ENCODE results near the gene AHCTF1. TPM values are rescaled to one million over a fixed set of nuclear protein-coding genes. Genes with fewer than 3 reads are reported as not detected.

The AHCTF1 gene
- total RNA-seq = 22.3 and 30.6 TPM in 2 replicates
- polyA plus RNA-seq = 15.8 and 17.5 TPM in 2 replicates
- 11.6 and 12.7 TPM in 2 replicates for polyA plus RNA-seq (2012)
- polyA minus RNA-seq (ENCODE audit: low replicate concordance) = 3.2 and 3.3 TPM in 2 replicates

- Histone ChIP-seq H3K27me3 (ENCODE audit: control insufficient read depth, insufficient read depth, low read length) (no peaks in the 10 kb centered on the region), H3K27ac (ENCODE audit: insufficient read depth, low read length) (peak within 1 kb of the TSS; percentile 80), H3K4me2 (ENCODE audit: extremely low read depth, insufficient read depth, low read length) (peak within 1 kb of the TSS; percentile 71), H3K36me3 (ENCODE audit: control insufficient read depth, insufficient read depth, low read length) (peaks cover 1% of the 10 kb centered on the region), H3K4me1 (ENCODE audit: control insufficient read depth, extremely low read depth, insufficient read depth, low read length) (no peaks in the 10 kb centered on the region), H3K4me3 (replicated peaks in 1 of 4; ENCODE audit: control extremely low read depth in 1 of 4, insufficient read depth in 1 of 4, low read depth in 3 of 4, low read length in 4 of 4) (peak within 1 kb of the TSS; percentile 82 to 89 (median 86)), H3K9me3 (ENCODE audit: control insufficient read depth, insufficient read depth, low read depth, low read length) (no peaks in the 10 kb centered on the region), H3K9ac (ENCODE audit: insufficient read depth, low read length) (peak within 1 kb of the TSS; percentile 88), H3K79me2 (ENCODE audit: control insufficient read depth, insufficient read depth, low read length) (peaks cover 42% of the 10 kb centered on the region), H4K20me1 (ENCODE audit: control insufficient read depth, extremely low read depth, insufficient read depth, low read length) (no peaks in the 10 kb centered on the region), H2AFZ (ENCODE audit: low read length) (peak within 1 kb of the TSS; percentile 74)
- no peak for TF ChIP-seq EZH2 (IDR thresholded peaks at IDR 0.05; ENCODE audit: low read length, missing control alignments)
- DNase-seq (ENCODE audit: low read depth in 2 of 2) = peak; percentile 95 to 99
Measured at GRCh38 chr1:246931549-246932365, at the start of gene AHCTF1. AHCTF1 (minus strand) TSS chr1:246931948; CDS start chr1:246918370, 13,578 bp downstream.

DNA sequence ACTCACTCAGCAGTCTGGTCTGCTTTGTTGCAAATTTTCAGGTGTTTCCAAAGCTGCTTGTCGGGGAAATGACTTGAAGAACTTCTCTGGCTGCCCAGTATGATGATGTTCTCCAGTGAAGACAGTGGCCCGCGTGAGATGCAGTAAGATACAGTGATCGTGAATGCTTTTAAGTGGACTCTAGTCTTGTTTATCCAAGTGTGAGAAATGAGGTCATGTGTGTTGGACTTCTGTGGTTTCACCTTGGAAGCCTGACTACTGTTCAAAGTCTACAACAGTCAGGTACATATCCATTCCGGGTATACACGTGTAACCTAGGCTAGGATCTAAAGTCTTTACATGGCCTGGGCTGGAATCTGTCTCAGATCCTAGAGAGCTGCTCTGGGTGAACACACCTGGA lies 47.0 kb upstream of the AHCTF1 start:
- no peak overlapping the region for H3K4me2 ChIP-seq (ENCODE audit: extremely low read depth, insufficient read depth, low read length)
- H3K4me3 ChIP-seq (replicated peaks in 1 of 4; ENCODE audit: control extremely low read depth in 1 of 4, insufficient read depth in 1 of 4, low read depth in 3 of 4, low read length in 4 of 4) = no peak overlapping the region
- no peak overlapping the region for H3K27ac ChIP-seq (ENCODE audit: insufficient read depth, low read length)
- TF ChIP-seq EZH2 (IDR thresholded peaks at IDR 0.05; ENCODE audit: low read length, missing control alignments) = no peak
- TF ChIP-seq, protein P1, sequence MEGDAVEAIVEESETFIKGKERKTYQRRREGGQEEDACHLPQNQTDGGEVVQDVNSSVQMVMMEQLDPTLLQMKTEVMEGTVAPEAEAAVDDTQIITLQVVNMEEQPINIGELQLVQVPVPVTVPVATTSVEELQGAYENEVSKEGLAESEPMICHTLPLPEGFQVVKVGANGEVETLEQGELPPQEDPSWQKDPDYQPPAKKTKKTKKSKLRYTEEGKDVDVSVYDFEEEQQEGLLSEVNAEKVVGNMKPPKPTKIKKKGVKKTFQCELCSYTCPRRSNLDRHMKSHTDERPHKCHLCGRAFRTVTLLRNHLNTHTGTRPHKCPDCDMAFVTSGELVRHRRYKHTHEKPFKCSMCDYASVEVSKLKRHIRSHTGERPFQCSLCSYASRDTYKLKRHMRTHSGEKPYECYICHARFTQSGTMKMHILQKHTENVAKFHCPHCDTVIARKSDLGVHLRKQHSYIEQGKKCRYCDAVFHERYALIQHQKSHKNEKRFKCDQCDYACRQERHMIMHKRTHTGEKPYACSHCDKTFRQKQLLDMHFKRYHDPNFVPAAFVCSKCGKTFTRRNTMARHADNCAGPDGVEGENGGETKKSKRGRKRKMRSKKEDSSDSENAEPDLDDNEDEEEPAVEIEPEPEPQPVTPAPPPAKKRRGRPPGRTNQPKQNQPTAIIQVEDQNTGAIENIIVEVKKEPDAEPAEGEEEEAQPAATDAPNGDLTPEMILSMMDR (conservative IDR thresholded peaks at IDR 0.05 in 1 of 2, IDR thresholded peaks at IDR 0.05 in 1 of 2; ENCODE audit: low read depth in 1 of 2, low read length in 2 of 2) = no peak
- H3K27me3 ChIP-seq (ENCODE audit: control insufficient read depth, insufficient read depth, low read length) = no peaks in the 10 kb centered on the region
- no peaks in the 10 kb centered on the region for H4K20me1 ChIP-seq (ENCODE audit: control insufficient read depth, extremely low read depth, insufficient read depth, low read length)
- H3K4me1 ChIP-seq (ENCODE audit: control insufficient read depth, extremely low read depth, insufficient read depth, low read length) = no peaks in the 10 kb centered on the region
- H3K9ac ChIP-seq (ENCODE audit: insufficient read depth, low read length) = no peak overlapping the region
- H2AFZ ChIP-seq (ENCODE audit: low read length) = no peak overlapping the region
- H3K79me2 ChIP-seq (ENCODE audit: control insufficient read depth, insufficient read depth, low read length) = no peaks in the 10 kb centered on the region
- no peaks in the 10 kb centered on the region for H3K36me3 ChIP-seq (ENCODE audit: control insufficient read depth, insufficient read depth, low read length)
- no peaks in the 10 kb centered on the region for H3K9me3 ChIP-seq (ENCODE audit: control insufficient read depth, insufficient read depth, low read depth, low read length)
- no peak for DNase-seq (ENCODE audit: low read depth in 2 of 2)

DNA sequence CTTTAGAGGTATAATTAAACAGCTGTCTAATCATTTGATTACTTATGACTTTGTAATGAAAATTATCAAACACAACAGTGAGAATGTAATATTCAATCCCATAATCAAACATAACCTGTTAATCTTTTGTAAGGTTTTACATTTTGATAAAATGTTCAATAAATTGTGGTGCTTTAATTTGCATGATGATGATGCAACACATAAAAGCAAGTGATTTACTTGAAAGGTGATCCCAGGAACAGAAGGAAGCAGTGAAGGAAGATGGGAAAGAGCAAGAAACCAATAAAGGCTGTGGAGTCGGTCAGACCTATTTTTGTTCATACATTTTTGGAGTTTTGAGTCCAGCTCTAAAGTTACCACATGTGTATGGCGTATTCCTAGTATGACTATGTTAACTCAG lies 46.5 kb upstream of the AHCTF1 start:
- TF ChIP-seq, protein P1 (conservative IDR thresholded peaks at IDR 0.05 in 1 of 2, IDR thresholded peaks at IDR 0.05 in 1 of 2; ENCODE audit: low read depth in 1 of 2, low read length in 2 of 2) = no peak
- no peak for TF ChIP-seq EZH2 (IDR thresholded peaks at IDR 0.05; ENCODE audit: low read length, missing control alignments)
- no peaks in the 10 kb centered on the region for H3K9me3 ChIP-seq (ENCODE audit: control insufficient read depth, insufficient read depth, low read depth, low read length)
- H3K79me2 ChIP-seq (ENCODE audit: control insufficient read depth, insufficient read depth, low read length) = no peaks in the 10 kb centered on the region
- H3K4me3 ChIP-seq (replicated peaks in 1 of 4; ENCODE audit: control extremely low read depth in 1 of 4, insufficient read depth in 1 of 4, low read depth in 3 of 4, low read length in 4 of 4) = no peak overlapping the region
- no peaks in the 10 kb centered on the region for H3K4me1 ChIP-seq (ENCODE audit: control insufficient read depth, extremely low read depth, insufficient read depth, low read length)
- no peak overlapping the region for H3K27ac ChIP-seq (ENCODE audit: insufficient read depth, low read length)
- H3K36me3 ChIP-seq (ENCODE audit: control insufficient read depth, insufficient read depth, low read length) = no peaks in the 10 kb centered on the region
- H4K20me1 ChIP-seq (ENCODE audit: control insufficient read depth, extremely low read depth, insufficient read depth, low read length) = no peaks in the 10 kb centered on the region
- no peak for DNase-seq (ENCODE audit: low read depth in 2 of 2)
- H3K27me3 ChIP-seq (ENCODE audit: control insufficient read depth, insufficient read depth, low read length) = no peaks in the 10 kb centered on the region
- H2AFZ ChIP-seq (ENCODE audit: low read length) = no peak overlapping the region
- no peak overlapping the region for H3K9ac ChIP-seq (ENCODE audit: insufficient read depth, low read length)
- no peak overlapping the region for H3K4me2 ChIP-seq (ENCODE audit: extremely low read depth, insufficient read depth, low read length)
